Transverse colon (tissue), 4 donors: ENCODE results near the gene EHD3.

Source experiments
- CTCF ChIP-seq, 5 experiments: fragments of 200-600 bp in 3 of 5; fragments of 450-650 bp in 2 of 5; sonication (generic) in 3 of 5; IDR thresholded peaks; 1 replicate in 2 of 5; 2 replicates in 3 of 5; pipeline ENCODE4 v1.5.1; 2016 to 2017; ENCODE audit warnings: antibody characterized with exemption in 5 of 5, inconsistent platforms in 3 of 5, mild to moderate bottlenecking in 2 of 5, moderate library complexity in 1 of 5
- EP300 ChIP-seq: sonication (generic); formaldehyde crosslinking; IDR thresholded peaks from one replicate; pipeline ENCODE4 v1.6.1; 2017; ENCODE audit warnings: antibody characterized with exemption, low read depth
- POLR2A ChIP-seq: fragments of 450-650 bp; IDR thresholded peaks from one replicate; pipeline ENCODE4 v1.6.1; 2016; ENCODE audit warnings: antibody characterized with exemption, mild to moderate bottlenecking, moderate library complexity
- POLR2AphosphoS5 ChIP-seq, 3 donors: sonication (generic); formaldehyde crosslinking; IDR thresholded peaks; one replicate each; pipeline ENCODE4 v1.6.1; 2016; ENCODE audit warnings: antibody characterized with exemption in 3 of 3

- TF ChIP-seq POLR2A (no peak), CTCF (IDR thresholded peaks at IDR 0.05) (no peak), EP300 (no peak), POLR2AphosphoS5 (IDR thresholded peaks at IDR 0.05) (no peak)
Observed at GRCh38 chr2:31271851-31272267, 37.9 kb downstream of the EHD3 start.
